GM21423 (cell line): ENCODE data around the gene ITK.
"Not testable (repeated sequence)": the region's sequence is repeated elsewhere in the genome, so short reads cannot be mapped to it uniquely, and the experiment has no call there.

Experiments
- ATAC-seq: cut with Tn5 transposase; IDR thresholded peaks from one replicate; pipeline ENCODE4 v1.9.1; 2021; ENCODE audit warnings: mild to moderate bottlenecking, moderate library complexity; ENCODE audit not compliant: unreplicated experiment

ITK gene

DNA sequence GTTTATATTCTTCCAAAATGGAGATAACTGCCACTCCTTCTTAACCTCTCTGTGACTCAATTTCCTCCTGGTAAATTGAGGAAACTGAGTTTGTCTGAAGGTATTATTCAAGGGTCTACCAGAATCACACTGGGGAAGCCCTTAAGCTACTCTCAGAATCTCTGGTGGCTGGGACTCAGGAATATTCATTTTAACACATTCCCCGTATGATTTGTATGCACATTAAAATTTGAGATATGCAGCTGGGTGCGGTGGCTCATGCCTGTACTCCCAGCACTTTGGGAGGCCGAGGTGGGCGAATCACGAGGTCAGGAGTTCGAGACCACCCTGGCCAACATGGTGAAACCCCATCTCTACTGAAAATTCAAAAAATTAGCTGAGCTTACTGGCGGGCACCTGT, 64.1 kb downstream of the ITK start:
- ATAC-seq = not testable (repeated sequence)

DNA sequence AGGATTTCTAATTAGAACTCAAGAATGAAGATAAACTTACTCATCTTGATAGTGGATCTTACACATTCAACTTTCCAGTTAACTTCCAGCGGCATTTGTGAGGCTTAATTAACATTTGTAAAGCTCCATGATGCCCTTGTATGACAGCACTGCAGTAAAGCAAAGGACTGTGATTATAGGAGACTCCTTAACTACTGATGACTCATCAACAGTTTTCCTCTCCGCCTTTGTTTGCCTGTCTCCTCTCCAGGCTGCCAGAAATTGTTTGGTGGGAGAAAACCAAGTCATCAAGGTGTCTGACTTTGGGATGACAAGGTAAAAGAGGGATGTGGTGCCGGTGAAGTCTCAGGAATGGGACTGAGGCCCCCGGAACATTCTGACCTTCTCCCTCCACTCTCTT, 64.8 kb downstream of the ITK start:
- no peak for ATAC-seq

GRCh38 chr5:157245886-157246285, 65.2 kb downstream of the ITK start:
- ATAC-seq = no peak

DNA sequence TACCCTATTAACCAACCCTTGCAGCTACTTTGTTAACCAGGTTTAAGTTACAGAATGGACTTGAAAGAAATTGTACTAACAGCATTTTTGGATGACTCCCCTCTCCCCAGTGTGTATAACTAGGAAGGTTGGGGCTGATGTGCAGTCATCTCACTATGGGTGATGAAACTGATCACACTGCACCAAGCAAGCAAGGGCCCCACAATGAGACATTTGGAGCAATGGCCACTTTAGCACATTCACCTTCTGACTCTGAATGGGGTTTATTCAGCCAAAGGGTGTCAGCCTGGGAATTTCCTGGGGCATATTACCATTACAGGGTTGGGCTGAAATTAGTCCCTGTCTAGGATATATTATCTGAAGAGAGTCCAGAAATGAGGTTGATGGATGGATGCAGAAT, 66.6 kb downstream of the ITK start:
- ATAC-seq = no peak

- no peak for ATAC-seq
These were observed 68.3 kb downstream of the ITK start for GRCh38 chr5:157248821-157249470.

- peak; percentile 94 for ATAC-seq
These were observed 72.2 kb downstream of the ITK start for GRCh38 chr5:157252711-157253465.

- peak; percentile 47 for ATAC-seq
These were observed 72.9 kb downstream of the ITK start for GRCh38 chr5:157253547-157253946.

GRCh38 chr5:157258450-157258849, 77.8 kb downstream of the ITK start:
- ATAC-seq = no peak

DNA sequence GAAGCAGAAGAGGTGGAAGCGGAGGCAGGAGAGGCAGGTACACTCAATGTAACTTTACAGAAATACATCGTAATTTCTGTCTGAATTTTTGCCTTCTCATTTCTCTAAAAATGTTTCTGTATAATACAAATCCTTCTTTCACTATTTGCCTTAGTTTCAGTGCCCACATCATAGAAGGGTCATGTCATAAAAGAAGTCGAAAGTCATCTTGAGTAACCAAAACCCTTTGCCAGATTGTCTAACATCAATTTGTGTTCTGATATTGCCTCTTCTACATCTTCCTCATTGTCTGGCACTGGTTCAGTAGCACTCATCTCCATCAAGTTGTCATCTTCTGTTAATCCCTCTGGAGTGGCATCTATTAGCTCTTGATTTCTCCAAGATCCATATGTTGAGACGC, 79.1 kb downstream of the ITK start:
- ATAC-seq = no peak

GRCh38 chr5:157263496-157264090, 83.0 kb downstream of the ITK start:
- ATAC-seq = no peak

DNA sequence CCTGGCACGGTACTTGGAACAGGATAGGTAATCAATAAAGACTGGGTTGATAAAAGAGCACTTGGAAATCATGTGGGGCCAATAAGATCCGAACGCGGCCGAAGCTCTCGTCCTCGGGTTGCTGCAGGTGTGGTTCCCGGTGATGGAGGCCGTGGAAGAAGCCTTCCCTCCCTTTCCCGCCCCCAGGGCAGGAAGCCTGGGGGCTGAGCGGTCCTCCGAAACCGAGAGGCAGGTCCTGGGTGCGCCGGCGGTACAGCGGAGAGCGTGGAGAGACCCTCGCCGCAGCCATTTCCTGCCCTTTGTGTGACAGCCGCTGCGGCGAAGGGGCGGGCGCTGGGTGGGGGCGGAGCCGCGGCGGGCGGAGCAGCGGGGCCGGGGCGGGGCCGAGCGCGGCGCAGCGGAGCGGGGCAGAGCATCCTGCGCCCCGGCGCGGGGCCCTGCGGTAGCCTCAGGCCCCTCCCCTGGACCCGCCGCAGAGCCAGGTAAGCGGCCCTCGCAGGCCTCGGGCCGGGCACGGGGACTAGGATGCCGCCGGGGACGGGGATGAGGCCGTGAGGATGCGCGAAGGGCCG, 85.2 kb downstream of the ITK start, which contains the start of gene CYFIP2:
TSS of gene CYFIP2 (plus strand) at position 410 of the 572 bp plus-strand sequence. CDS start 19,239 bp downstream, outside the sequence.
- peak; percentile 84 for ATAC-seq

DNA sequence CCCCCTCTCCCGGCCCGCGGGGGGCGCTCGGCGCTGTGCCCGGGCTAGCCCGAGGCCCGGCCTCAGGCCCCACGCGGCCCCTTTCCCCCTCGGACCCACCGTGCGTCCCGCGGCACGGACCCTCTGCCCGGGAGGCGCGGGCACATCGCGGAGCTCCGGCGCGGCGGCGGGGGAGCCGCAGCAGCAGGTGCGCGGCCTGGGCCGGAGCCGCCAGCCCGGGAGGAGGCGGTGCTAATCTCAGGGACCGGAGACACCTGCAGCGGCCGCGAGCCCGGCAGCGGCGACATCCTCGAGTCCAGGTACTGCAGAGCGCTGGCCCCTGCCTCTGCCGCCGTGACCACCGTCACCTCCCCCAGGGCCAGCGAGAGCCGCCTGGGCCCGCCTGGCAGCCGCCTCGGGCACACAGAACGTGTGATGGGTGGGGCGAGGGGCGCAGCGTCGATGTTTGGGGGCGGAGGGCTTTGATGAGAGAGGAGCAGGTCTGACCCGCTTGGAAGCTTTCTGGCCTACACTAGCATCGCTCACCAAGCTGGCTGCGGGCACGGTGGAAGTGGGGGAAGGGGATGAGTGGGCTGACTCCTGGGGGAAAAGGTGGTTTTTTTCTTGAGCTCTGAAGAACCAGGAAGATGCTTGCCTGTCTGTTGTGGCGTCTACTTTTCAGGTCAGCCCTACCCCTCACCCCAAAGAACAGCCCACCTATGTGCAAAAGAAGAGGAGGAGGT, 85.8 kb downstream of the ITK start:
- peak; percentile 39 for ATAC-seq

DNA sequence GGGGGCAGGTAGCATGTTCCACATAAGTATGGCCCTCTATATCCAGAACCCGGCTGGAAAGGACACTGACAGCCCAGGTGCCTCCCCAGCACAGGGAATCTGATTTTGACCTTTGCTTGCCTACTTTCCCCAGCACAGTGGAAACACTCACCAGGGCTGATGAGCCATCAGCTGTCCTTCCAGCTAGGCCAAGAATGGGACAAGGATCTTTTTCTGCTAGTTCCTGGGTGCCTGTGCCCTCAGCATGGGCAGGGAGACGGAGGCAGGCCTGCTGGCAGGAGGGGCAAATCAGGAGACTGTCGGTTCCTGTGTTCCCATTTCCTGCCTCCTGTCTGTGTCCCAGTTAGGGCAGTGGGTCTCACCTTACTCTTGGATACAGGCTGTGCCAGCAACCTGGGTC, 86.4 kb downstream of the ITK start:
- no peak for ATAC-seq

- no peak for ATAC-seq
These were observed 87.3 kb downstream of the ITK start for GRCh38 chr5:157267761-157268480.

GRCh38 chr5:157269165-157269671, 88.6 kb downstream of the ITK start:
- ATAC-seq = no peak

- ATAC-seq = no peak
These were observed 89.2 kb downstream of the ITK start for GRCh38 chr5:157269761-157270272.

DNA sequence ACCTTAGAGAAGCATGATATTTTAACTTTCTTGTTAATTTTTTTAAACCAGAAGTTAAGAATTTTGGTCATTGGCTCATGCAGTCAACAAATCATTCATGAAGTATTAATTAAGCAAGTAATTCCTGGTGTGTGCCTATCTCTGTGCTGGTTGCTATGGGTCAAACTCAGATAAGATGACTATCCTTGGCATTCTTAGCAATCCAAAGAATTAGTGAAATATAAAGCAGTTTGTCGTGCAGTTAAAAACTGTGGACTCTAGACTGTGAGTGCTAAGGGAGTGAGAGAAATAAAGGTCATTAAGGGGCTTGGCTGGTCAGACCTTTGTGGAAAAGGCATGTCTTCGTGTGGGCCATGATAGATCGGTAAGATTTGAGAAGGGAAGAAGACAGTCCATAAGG, 90.1 kb downstream of the ITK start:
- no peak for ATAC-seq

GRCh38 chr5:157271740-157272271, 91.2 kb downstream of the ITK start:
- ATAC-seq = peak; percentile 84

DNA sequence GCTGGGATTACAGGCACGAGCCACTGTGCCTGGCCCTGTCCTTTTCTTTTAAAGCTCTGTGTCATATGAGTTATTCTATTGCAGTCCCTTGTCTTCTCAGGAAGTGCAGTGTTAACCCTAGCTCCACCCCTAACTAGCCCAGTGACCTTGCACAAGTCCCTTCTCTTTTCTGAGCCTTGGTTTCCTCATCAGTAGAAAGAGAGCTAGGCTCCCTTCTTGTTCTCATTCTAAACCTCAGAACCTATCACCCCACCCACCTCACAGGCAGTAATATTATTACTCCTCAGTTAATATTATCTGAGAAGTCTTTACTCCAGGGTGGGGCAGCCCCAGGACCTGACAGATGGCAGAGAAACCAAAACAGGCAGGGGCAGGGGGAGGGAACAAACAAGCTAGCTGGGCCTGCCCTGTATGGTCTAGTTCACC, 92.5 kb downstream of the ITK start:
- ATAC-seq = peak; percentile 46

GRCh38 chr5:157275403-157275802, 94.8 kb downstream of the ITK start:
- no peak for ATAC-seq
